GM06990 (cell line): ENCODE data around the gene MGST2.

Experiments used
- DNase-seq: peaks from one replicate; pipeline ENCODE4 v3.0.0-alpha.2; 2011; ENCODE audit not compliant: insufficient read length; ENCODE audit errors: extremely low read depth
- H3K27me3 ChIP-seq: replicated peaks from 2 replicates; pipeline ENCODE4 v1.6.0; 2011; ENCODE audit warnings: low read length; ENCODE audit not compliant: control insufficient read depth, insufficient read depth
- H3K36me3 ChIP-seq: 2 replicates; pipeline ENCODE4 v1.5.1; 2011; ENCODE audit warnings: low read length; ENCODE audit not compliant: control insufficient read depth, insufficient read depth
- H3K4me3 ChIP-seq: replicated peaks from 2 replicates; pipeline ENCODE4 v1.5.1; 2011; ENCODE audit warnings: low read depth, mild to moderate bottlenecking, control low read depth, low read length
- TF ChIP-seq, protein P1 (sequence below): IDR thresholded peaks from 2 replicates; pipeline ENCODE4 v1.5.1; 2011; ENCODE audit warnings: low read length, control low read depth, mild to moderate bottlenecking, inconsistent platforms; ENCODE audit not compliant: insufficient read depth, poor library complexity, severe bottlenecking

Gene MGST2

DNA sequence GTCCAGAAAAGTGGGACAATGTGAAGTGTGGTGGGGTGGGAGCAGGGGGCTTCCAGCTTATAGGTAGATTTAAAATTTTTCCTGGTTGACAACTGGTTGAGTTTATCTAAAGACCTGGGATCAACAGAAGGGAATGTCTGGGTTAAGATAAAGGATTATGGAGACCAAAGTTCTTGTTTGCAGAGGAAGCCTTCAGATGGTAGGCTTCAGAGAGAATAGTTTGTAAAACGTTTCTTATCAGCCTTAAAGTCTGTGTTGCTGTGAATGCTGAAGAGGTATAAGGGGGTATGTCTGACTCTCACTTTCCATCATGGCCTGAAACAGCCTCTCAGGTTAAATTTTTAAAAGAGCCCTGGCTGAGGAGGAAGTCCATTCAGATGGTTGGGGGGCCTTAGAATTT lies 20.5 kb downstream of the MGST2 start:
- no peak for DNase-seq
- no peak overlapping the region for H3K4me3 ChIP-seq
- no peaks in the 10 kb centered on the region for H3K27me3 ChIP-seq
- H3K36me3 ChIP-seq = no peaks in the 10 kb centered on the region
- TF ChIP-seq, protein P1, sequence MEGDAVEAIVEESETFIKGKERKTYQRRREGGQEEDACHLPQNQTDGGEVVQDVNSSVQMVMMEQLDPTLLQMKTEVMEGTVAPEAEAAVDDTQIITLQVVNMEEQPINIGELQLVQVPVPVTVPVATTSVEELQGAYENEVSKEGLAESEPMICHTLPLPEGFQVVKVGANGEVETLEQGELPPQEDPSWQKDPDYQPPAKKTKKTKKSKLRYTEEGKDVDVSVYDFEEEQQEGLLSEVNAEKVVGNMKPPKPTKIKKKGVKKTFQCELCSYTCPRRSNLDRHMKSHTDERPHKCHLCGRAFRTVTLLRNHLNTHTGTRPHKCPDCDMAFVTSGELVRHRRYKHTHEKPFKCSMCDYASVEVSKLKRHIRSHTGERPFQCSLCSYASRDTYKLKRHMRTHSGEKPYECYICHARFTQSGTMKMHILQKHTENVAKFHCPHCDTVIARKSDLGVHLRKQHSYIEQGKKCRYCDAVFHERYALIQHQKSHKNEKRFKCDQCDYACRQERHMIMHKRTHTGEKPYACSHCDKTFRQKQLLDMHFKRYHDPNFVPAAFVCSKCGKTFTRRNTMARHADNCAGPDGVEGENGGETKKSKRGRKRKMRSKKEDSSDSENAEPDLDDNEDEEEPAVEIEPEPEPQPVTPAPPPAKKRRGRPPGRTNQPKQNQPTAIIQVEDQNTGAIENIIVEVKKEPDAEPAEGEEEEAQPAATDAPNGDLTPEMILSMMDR = no peak

DNA sequence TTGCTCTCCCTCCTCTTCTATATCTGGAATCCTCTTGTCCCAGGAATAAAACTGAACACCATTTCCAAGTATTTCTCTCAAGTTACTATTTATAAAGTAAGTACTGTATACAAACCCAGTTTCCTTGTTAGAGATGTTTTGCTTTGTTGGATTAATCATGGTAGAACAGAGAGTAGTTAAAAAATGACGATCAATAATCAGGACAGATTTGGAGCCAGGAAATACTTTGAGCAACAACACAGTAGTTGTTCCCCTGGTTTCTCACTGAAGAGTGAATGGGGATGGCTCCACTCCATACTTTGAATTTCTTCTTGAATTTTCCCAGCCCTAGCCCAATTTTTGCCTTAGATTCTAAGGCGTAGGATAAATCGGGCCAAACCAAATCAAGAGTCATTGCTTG lies 21.4 kb downstream of the MGST2 start:
- TF ChIP-seq, protein P1 = no peak
- no peak overlapping the region for H3K4me3 ChIP-seq
- no peaks in the 10 kb centered on the region for H3K36me3 ChIP-seq
- H3K27me3 ChIP-seq = no peaks in the 10 kb centered on the region
- DNase-seq = no peak

DNA sequence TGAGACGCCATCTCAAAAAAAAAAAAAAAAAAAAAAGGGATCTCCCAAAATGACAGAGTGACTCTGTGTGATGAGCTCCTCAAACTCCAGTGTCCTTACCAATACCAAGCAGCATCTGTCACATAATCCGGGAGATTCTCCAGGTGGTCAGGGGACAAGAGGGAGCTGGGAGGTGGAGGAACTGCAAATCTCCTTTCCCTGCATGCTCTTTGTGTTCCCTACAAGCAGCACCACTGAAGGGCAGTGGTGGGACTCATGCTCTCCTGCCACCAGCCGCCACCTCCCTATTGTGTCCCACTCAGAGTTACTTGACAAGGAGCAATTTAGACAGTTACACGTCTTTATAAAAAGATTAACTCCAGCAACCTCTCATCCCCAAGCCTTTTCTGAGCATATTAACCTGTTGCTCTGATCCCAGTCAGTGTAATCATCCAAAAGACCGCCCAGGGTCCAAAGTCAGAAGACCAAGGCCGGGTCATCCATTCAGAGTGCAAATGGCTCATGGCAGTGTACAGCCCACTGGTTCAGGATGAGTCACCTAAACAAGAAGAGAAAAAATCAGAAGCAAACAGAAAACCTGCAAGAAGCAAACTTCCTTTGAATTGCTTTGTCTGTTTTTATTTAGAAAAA lies 23.6 kb downstream of the MGST2 start:
- H3K36me3 ChIP-seq = no peaks in the 10 kb centered on the region
- H3K27me3 ChIP-seq = no peaks in the 10 kb centered on the region
- TF ChIP-seq, protein P1 = no peak
- no peak for DNase-seq
- H3K4me3 ChIP-seq = no peak overlapping the region

DNA sequence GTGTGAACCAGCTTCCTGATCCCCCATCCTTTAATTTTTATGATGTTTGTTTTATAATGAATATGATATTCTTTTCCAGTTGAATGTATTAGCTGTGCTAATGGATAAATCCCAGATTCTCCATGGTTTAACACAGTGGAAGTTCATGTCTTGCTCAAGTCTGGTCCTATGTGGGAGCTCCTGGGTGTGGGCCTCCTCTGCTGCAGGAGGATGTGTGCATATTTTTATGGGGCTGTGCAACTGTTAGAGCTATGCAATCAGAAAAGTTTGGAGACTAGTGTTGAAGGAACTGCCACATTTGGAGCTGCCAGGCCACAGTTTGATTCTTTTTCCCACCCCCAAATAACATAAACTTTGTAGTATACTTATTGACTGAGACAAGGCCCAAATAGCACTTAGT lies 24.8 kb downstream of the MGST2 start:
- DNase-seq = no peak
- no peaks in the 10 kb centered on the region for H3K36me3 ChIP-seq
- TF ChIP-seq, protein P1 = no peak
- H3K27me3 ChIP-seq = no peaks in the 10 kb centered on the region
- no peak overlapping the region for H3K4me3 ChIP-seq

DNA sequence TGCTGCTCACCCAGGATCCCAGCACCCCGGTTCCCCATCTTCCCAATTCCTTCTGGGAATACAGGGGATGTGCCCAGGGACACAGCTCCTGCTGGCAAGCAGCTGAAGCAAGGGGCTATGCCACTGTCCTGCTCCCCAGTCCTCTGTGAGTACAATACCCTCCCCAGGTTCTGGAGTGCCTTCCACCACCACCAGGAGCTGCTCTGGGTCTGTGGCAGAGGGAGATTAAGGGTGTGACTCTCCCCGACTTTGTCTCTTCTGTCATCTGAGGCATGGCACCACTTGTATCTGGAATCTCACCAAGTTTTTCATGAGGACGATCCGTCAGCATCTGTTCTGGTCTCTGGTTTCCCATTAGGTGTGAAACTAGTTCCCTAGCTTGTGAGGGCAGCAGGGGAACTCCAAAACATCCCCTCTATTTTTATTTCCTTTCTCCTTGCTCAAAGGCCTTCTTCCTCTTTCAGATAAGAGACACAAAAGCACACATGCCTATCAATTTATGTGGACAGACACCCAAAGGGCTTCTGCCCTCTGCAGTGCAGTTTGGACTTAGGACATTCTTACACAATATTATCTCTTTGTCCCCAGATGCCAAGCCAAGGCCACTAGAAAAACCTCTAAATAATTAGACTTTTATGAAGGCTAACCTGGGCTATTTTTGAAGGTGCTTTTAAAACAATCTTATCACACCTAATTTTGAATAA lies 26.8 kb downstream of the MGST2 start:
- no peak overlapping the region for H3K4me3 ChIP-seq
- H3K36me3 ChIP-seq = no peaks in the 10 kb centered on the region
- H3K27me3 ChIP-seq = no peaks in the 10 kb centered on the region
- no peak for DNase-seq
- TF ChIP-seq, protein P1 = peak; percentile 34
